ENCODE results near the gene FCRL4. TPM values are rescaled to one million over a fixed set of nuclear protein-coding genes. Genes with fewer than 3 reads are reported as not detected.
"Not testable (repeated sequence)": the region's sequence is repeated elsewhere in the genome, so short reads cannot be mapped to it uniquely, and the experiment has no call there.

FCRL4 gene
- total RNA-seq, 1 donor from 2014 or later: not detected

DNA sequence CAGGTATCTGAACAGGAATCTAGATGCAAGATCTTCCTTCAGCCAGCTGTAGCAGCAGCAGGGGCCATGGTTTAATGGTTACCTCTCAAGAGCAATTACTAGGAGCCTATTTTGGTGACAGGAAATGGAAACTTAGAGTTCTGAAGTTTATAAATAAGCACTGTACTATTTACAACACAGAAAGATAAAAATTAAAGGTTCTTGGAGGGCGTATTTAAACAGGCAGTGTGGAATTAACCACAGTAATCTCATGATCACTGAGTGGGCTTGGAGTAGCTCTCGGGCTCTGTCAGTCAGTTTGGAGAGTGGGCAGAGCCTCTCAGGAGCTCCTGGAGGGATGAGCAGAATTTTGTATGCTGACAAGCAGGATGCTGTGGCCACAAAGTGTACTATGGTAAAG lies 35.4 kb downstream of the FCRL4 start:
- Mint-ChIP-seq H3K4me3 (ENCODE audit: unreplicated experiment) (no peak overlapping the region), H3K4me1 (ENCODE audit: low read depth, unreplicated experiment) (no peaks in the 10 kb centered on the region), H3K27me3 (ENCODE audit: unreplicated experiment) (no peaks in the 10 kb centered on the region), H3K27ac (ENCODE audit: unreplicated experiment) (no peak overlapping the region), H3K9me3 (ENCODE audit: unreplicated experiment) (no peaks in the 10 kb centered on the region), H3K36me3 (ENCODE audit: unreplicated experiment) (no peaks in the 10 kb centered on the region)
- DNase-seq: no peak
- TF ChIP-seq, protein P1, sequence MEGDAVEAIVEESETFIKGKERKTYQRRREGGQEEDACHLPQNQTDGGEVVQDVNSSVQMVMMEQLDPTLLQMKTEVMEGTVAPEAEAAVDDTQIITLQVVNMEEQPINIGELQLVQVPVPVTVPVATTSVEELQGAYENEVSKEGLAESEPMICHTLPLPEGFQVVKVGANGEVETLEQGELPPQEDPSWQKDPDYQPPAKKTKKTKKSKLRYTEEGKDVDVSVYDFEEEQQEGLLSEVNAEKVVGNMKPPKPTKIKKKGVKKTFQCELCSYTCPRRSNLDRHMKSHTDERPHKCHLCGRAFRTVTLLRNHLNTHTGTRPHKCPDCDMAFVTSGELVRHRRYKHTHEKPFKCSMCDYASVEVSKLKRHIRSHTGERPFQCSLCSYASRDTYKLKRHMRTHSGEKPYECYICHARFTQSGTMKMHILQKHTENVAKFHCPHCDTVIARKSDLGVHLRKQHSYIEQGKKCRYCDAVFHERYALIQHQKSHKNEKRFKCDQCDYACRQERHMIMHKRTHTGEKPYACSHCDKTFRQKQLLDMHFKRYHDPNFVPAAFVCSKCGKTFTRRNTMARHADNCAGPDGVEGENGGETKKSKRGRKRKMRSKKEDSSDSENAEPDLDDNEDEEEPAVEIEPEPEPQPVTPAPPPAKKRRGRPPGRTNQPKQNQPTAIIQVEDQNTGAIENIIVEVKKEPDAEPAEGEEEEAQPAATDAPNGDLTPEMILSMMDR (IDR thresholded peaks at IDR 0.05; ENCODE audit: partially characterized antibody, unreplicated experiment): no peak

GRCh38 chr1:157558119-157558518 lies 39.8 kb downstream of the FCRL4 start:
- no peaks in the 10 kb centered on the region for H3K9me3 Mint-ChIP-seq (ENCODE audit: unreplicated experiment)
- no peak for DNase-seq
- no peaks in the 10 kb centered on the region for H3K36me3 Mint-ChIP-seq (ENCODE audit: unreplicated experiment)
- TF ChIP-seq, protein P1 (IDR thresholded peaks at IDR 0.05; ENCODE audit: partially characterized antibody, unreplicated experiment): no peak
- no peaks in the 10 kb centered on the region for H3K4me1 Mint-ChIP-seq (ENCODE audit: low read depth, unreplicated experiment)
- no peak overlapping the region for H3K27ac Mint-ChIP-seq (ENCODE audit: unreplicated experiment)
- H3K27me3 Mint-ChIP-seq (ENCODE audit: unreplicated experiment): no peaks in the 10 kb centered on the region
- H3K4me3 Mint-ChIP-seq (ENCODE audit: unreplicated experiment): no peak overlapping the region

GRCh38 chr1:157551694-157552693 lies 45.9 kb downstream of the FCRL4 start, which contains the start of gene FCRL5:
FCRL5 (minus strand) TSS chr1:157552515; CDS start chr1:157552362, 153 bp downstream.
- Mint-ChIP-seq H3K27ac (ENCODE audit: unreplicated experiment) (no peak within 1 kb of the TSS), H3K36me3 (ENCODE audit: unreplicated experiment) (no peaks in the 10 kb centered on the region), H3K4me3 (ENCODE audit: unreplicated experiment) (no peak within 1 kb of the TSS), H3K4me1 (ENCODE audit: low read depth, unreplicated experiment) (no peaks in the 10 kb centered on the region), H3K9me3 (ENCODE audit: unreplicated experiment) (no peaks in the 10 kb centered on the region), H3K27me3 (ENCODE audit: unreplicated experiment) (no peaks in the 10 kb centered on the region)
- TF ChIP-seq, protein P1 (IDR thresholded peaks at IDR 0.05; ENCODE audit: partially characterized antibody, unreplicated experiment): no peak
- no peak for DNase-seq

- H3K4me3 Mint-ChIP-seq (ENCODE audit: unreplicated experiment); H3K9me3 Mint-ChIP-seq (ENCODE audit: unreplicated experiment); H3K4me1 Mint-ChIP-seq (ENCODE audit: low read depth, unreplicated experiment); H3K27me3 Mint-ChIP-seq (ENCODE audit: unreplicated experiment); H3K36me3 Mint-ChIP-seq (ENCODE audit: unreplicated experiment); DNase-seq; H3K27ac Mint-ChIP-seq (ENCODE audit: unreplicated experiment): not testable (repeated sequence)
Measured at GRCh38 chr1:157548081-157548480, 49.8 kb downstream of the FCRL4 start.

GRCh38 chr1:157542676-157543075 lies 55.2 kb downstream of the FCRL4 start:
- TF ChIP-seq, protein P1 (IDR thresholded peaks at IDR 0.05; ENCODE audit: partially characterized antibody, unreplicated experiment): no peak
- Mint-ChIP-seq H3K4me3 (ENCODE audit: unreplicated experiment) (no peak overlapping the region), H3K27me3 (ENCODE audit: unreplicated experiment) (no peaks in the 10 kb centered on the region), H3K9me3 (ENCODE audit: unreplicated experiment) (no peaks in the 10 kb centered on the region), H3K36me3 (ENCODE audit: unreplicated experiment) (no peaks in the 10 kb centered on the region), H3K27ac (ENCODE audit: unreplicated experiment) (no peak overlapping the region), H3K4me1 (ENCODE audit: low read depth, unreplicated experiment) (no peaks in the 10 kb centered on the region)
- no peak for DNase-seq

All from glutamatergic neuron (in vitro differentiated cells).